ENCODE data around the gene FTH1.
"Not testable (repeated sequence)": the region's sequence is repeated elsewhere in the genome, so short reads cannot be mapped to it uniquely, and the experiment has no call there.

Gene FTH1

DNA sequence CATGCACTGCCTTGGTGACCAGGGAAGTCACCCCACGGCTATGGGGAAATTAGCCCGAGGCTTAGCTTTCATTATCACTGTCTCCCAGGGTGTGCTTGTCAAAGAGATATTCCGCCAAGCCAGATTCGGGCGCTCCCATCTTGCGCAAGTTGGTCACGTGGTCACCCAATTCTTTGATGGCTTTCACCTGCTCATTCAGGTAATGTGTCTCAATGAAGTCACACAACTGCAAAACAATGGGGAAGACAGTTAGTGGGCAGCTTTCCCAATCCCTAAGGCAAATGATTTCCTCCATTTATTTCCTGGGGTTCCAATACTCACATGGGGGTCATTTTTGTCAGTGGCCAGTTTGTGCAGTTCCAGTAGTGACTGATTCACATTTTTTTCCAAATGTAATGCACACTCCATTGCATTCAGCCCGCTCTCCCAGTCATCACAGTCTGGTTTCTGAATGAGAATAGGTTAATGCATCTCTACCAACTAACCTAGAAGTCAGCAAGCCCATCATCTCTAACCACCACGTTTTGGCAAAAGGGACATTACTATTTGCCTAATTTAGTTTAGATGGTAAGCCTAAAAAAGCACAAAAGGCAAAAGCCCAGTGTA lies 2.7 kb downstream of the FTH1 start:
- in situ Hi-C loops (cut with HindIII; ENCODE audit: low sequenced_read_pairs), result loop anchor here (10.0 kb wide), 1 partner anchor 150 kb away; the partner anchor contains the start of gene FADS1

DNA sequence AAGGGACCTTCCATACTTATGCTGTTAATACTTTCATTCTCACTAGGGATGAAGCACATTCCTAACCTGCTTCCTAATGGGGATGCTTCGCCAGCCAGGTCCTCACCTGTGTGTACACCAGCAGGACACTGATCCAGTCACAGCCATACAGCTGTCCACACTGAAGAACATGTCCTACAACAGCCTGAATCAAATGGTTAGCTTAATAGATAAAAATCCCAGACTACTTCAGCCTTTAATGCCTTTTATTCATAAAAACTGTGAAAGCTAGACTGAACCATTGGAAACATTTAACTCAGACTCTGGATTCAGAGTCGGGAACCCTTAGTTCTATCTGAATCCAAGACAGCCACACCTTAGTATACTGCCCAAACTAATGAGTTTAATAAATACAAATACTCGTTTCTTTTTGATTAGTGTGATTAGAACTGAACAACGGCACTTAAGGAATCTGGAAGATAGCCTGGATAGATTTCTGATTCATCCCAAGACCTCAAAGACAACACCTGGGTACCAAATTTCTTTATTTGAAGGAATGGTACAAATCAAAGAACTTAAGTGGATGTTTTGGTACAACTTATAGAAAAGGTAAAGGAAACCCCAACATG lies 3.3 kb downstream of the FTH1 start:
- in situ Hi-C loops (cut with HindIII; ENCODE audit: low sequenced_read_pairs), result loop anchor here (10.0 kb wide), 1 partner anchor 149 kb away; the partner anchor contains the start of gene FADS1

DNA sequence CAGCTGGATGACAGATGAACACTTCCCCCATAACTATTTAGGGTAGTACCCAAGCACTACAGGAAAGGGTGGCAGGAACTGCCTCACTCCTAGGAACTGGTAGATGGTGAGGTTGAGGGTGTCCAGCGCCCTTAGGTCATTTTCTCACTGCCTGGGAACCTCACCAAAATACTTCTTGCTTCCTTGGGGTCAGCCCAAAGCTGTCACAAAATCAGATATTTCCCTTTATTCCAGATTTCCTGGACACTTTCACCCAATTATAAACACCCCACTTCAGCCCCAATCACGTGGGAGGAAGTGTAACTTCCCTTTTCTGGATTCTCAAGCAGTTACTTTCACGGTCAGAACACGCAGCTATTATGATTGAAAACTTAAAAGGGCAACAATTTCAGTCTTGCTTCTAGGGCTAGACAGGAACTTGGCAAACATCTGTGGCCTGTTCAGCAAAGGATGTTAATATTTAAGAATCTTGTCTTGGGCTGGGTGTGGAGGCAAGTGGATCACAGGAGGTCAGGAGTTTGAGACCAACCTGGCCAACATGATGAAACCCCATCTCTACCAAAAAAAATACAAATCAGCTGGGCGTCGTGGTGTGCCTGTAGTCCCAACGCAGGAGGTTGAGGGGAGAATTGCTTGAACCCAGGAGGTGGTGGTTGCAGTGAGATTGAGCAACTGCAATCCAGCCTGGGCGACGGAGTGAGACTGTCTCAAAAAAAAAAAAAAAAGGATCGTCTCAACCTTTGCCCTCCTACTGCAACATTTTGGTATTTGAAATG lies 4.0 kb downstream of the FTH1 start:
- in situ Hi-C loops (cut with HindIII; ENCODE audit: low sequenced_read_pairs), result loop anchor here (10.0 kb wide), 1 partner anchor 149 kb away; the partner anchor contains the start of gene FADS1

DNA sequence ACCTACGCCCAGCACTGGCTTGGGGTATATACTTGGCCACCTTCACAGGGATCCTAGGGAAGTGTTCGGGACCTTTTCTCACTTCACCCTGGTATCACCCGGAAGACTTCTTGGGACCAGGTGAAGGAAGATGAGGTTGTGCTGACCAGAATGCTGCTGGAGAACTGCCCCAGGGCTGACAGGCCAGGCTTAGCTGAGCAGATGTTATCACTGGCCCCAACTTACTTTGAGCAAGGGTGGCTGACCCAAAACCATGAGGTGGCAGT lies 4.5 kb downstream of the FTH1 start:
- in situ Hi-C loops (cut with HindIII; ENCODE audit: low sequenced_read_pairs), result loop anchor here (10.0 kb wide), 1 partner anchor 148 kb away; the partner anchor contains the start of gene FADS1

DNA sequence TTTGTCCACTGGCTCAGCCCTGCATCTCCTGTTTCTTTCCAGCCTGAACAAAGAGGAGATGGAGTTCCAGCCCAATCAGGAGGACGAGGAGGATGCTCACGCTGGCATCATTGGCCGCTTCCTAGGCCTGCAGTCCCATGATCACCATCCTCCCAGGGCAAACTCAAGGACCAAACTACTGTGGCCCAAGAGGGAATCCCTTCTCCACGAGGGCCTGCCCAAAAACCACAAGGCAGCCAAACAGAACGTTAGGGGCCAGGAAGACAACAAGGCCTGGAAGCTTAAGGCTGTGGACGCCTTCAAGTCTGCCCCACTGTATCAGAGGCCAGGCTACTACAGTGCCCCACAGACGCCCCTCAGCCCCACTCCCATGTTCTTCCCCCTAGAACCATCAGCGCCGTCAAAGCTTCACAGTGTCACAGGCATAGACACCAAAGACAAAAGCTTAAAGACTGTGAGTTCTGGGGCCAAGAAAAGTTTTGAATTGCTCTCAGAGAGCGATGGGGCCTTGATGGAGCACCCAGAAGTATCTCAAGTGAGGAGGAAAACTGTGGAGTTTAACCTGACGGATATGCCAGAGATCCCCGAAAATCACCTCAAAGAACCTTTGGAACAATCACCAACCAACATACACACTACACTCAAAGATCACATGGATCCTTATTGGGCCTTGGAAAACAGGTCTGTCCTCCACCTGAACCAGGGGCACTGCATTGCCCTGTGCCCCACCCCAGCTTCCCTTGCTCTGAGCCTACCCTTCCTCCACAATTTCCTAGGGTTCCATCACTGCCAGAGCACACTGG lies 5.0 kb downstream of the FTH1 start:
- in situ Hi-C loops (cut with HindIII; ENCODE audit: low sequenced_read_pairs), result loop anchor here (10.0 kb wide), 1 partner anchor 148 kb away; the partner anchor contains the start of gene FADS1

DNA sequence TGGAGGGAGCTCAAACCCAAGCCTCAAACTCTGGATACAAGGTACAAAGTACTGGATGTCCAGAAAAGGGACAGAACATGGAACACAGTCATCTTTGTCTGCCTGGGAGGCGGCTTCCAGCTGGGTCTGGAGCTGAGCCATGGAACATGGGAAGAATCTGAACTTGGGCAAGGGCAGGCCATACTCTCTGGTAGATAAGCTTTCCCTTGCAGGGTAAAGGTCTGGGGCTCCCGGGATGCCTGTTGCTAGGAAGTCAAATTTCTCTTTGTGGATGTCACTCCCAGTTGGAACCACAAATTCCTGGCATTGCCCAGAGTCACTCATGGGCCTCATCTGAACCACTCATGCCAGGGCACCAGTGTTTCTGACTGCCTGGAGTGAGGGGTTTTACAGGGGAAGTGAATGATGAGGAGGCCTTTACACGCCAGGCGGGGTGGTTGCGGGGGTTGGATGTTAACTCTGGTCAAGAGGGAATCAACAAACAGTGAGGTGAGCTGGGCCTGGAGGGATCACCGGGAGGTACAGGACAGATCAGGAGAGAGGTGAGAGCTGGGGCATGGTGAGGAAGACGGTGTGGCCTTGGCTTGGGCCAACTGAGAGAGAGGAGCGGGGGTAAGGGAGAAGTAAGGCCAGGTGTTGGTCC lies 5.7 kb downstream of the FTH1 start:
- in situ Hi-C loops (cut with HindIII; ENCODE audit: low sequenced_read_pairs), result loop anchor here (10.0 kb wide), 1 partner anchor 147 kb away; the partner anchor contains the start of gene FADS1

DNA sequence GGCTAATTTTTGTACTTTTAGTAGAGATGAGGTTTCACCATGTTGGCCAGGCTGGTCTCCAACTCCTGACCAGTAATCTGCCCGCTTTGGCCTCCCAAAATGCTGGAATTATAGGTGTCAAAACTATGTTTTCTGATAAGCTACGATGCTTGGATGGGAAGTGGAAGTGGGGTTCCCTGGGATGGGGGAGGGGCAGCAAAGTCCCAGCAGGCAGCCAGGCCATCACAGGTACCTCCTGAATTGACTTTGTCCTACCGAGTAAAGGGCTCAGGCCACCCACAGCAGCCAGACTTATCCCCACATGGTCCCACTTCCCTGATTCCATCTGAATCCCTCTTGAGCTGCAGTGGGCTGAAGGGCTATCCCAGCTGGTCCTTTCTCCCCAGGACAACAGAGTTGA lies 6.9 kb downstream of the FTH1 start:
- in situ Hi-C loops (cut with HindIII; ENCODE audit: low sequenced_read_pairs), result loop anchor here (10.0 kb wide), 1 partner anchor 146 kb away; the partner anchor contains the start of gene FADS1

DNA sequence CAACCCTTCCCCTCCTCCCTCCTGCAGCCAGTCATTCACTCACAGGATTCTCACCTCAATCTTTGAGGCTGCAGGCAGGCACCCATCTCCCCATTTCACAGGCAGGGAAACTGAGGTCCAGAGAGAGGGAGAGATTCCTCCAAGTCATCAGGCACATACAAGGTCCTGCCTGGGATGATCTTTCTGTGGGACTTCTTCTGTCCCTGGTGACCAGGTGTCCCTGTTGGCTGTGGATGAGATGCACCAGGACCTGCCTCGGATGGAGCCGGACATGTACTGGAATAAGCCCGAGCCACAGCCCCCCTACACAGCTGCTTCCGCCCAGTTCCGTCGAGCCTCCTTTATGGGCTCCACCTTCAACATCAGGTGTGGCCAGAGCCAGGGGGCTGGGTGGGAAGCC lies 7.8 kb downstream of the FTH1 start:
- in situ Hi-C loops (cut with HindIII; ENCODE audit: low sequenced_read_pairs), result loop anchor here (10.0 kb wide), 1 partner anchor 145 kb away; the partner anchor contains the start of gene FADS1

DNA sequence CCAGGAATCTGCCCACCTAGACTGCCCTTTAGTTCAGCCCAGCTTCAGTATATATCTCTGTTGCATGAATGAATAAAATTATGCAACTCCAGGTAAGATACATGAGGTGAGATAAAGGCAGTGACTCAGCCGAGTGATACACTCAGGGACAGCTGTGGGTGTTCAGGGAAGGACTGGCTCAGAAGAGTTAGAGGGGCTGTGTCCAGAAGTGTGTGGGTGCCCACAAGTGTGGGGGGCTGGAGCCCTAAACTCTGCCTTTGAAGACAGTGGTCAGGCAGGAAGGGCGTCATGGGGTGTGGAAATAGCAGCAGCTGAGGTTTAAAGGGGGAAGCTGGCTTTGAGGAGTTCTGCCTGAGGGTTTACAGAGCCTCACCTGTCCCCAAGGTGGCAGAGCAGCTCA lies 8.3 kb downstream of the FTH1 start:
- in situ Hi-C loops (cut with HindIII; ENCODE audit: low sequenced_read_pairs), result no loop called here

DNA sequence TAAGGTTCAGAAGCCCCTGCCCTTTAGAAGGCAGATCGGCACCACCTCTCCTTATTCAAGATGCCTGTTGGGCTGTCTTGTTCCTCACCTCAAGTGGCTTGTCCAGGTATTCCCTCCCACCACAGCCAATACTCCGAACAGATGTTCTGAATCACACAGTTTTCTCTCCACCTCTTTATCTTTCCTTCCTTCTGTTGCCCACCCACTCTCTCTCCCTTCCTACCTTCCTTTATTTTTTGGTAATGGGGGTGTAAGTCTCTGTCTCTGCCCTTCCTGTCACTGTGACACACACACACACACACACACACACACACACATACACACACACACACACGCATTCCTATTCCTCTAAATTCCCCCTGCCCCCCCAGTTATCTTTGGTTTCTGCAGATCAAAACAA lies 8.8 kb downstream of the FTH1 start:
- in situ Hi-C loops (cut with HindIII; ENCODE audit: low sequenced_read_pairs), result no loop called here

DNA sequence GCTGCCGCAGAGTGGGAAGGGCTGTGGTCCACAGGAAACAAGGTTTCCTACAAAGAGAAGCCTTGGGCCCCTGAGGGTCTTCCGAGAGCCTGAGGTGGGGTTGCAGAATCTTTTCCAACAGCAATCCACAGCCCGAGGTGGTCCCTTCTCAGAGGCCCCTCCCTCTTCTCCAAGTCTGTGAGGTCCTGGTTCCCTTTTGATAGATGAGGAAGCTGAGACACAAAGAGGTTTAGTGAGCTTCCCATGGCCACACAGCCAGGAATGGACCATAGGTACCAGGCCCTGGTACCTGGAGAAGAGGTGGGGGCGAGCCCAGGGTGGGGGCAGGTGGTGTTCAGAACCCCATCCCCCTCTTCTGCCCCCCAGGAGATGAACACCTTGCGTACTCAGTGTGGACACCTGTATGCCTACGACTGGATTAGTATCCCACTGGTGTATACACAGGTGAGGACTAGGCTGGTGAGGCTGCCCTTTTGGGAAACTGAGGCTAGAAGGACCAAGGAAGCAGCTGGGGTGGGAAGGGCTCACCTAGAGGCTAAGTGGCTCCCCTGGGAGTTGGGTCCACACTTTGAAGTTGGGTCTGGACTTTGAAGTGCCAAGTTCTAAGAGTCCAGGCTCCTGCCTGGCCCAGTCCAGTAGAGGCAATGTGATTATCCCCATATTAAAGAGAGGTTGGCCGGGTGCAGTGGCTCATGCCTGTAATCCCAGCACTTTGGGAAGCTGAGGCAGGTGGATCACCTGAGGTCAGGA lies 10.2 kb downstream of the FTH1 start:
- in situ Hi-C loops (cut with HindIII; ENCODE audit: low sequenced_read_pairs), result no loop called here

DNA sequence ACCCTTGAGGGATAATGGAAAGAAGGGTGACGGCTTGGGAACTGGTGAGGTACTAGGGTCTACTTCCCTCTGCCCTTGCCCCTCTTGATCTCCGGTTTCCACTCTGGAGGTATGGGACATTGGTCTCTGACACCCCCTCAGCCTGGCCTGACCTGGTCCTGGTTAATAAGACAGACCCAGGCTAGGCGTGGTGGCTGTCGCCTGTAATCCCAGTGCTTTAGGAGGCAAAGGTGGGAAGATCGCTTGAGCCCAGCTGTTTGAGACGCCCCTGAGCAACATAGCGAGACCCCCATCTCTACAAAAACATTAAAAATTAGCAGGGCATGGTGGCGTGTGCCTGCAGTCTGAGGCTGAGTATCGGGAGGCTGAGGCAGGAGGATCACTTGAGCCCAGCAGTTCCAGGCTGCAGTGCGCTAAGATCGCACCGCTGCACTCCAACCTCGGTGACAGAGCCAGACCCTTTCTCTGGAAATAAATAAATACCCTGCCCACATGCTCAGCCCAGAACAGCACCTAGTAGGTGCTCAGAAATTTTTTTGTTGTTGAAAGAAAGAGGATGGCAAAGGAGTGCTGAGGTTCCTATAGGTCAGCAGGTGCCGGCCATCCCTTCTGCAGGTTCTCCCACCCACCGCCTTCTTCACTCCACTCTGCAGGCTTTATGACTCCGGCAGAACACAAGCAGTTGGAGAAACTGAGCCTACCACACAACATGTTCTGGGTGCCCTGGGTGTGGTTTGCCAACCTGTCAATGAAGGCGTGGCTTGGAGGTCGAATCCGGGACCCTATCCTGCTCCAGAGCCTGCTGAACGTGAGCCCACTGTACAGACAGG lies 11.0 kb downstream of the FTH1 start:
- in situ Hi-C loops (cut with HindIII; ENCODE audit: low sequenced_read_pairs), result no loop called here

DNA sequence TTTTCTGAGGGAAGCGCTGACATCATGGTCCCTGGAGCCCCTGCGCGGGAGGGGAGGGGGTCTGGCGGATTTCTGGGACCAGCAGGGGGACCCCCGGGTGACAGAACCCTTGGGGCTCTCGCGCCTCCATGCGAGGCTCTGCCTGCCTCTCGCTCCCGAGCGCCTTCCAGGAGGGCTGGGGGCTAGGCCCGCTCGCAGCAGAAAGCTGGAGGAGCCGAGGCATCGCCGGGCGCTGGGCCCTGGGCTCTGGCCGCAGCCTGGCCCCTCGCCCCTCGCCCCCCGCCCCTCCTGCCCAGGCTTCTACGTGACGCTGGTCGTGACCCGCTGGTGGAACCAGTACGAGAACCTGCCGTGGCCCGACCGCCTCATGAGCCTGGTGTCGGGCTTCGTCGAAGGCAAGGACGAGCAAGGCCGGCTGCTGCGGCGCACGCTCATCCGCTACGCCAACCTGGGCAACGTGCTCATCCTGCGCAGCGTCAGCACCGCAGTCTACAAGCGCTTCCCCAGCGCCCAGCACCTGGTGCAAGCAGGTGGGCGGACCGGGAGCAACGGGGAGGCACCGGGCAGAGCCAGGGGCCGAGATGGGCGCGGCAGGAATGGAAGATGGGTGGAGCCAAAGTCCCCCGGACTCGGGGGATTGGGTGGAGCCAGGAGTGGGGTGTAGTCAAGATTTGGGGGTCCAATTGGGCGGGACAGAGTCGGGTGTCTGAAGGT lies 11.9 kb downstream of the FTH1 start:
- in situ Hi-C loops (cut with HindIII; ENCODE audit: low sequenced_read_pairs), result no loop called here

DNA sequence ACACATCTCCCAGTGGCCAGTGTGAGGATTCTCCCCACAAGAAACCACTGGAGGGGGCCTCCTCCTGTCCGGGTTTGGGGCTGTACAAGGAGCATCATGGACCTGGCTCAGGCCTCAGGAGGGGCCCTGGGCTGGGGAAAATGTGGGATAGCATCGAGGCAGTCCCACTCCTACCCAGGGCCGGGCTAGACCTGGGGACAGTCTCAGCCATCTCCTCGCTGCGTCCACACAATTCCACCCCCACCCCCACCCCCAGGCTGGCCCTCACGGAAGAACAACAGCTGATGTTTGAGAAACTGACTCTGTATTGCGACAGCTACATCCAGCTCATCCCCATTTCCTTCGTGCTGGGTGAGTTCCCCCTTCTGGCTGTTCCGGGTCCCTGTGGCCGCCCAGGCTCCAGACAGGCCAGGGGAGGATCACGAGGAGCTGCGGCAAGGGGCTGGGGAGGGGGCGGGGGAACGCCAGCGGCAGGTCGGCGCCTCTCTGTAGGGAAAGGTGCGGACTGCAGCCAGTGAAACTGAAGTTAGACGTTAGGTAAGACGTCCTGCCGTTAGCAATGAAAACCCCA lies 12.5 kb downstream of the FTH1 start:
- in situ Hi-C loops (cut with HindIII; ENCODE audit: low sequenced_read_pairs), result no loop called here

DNA sequence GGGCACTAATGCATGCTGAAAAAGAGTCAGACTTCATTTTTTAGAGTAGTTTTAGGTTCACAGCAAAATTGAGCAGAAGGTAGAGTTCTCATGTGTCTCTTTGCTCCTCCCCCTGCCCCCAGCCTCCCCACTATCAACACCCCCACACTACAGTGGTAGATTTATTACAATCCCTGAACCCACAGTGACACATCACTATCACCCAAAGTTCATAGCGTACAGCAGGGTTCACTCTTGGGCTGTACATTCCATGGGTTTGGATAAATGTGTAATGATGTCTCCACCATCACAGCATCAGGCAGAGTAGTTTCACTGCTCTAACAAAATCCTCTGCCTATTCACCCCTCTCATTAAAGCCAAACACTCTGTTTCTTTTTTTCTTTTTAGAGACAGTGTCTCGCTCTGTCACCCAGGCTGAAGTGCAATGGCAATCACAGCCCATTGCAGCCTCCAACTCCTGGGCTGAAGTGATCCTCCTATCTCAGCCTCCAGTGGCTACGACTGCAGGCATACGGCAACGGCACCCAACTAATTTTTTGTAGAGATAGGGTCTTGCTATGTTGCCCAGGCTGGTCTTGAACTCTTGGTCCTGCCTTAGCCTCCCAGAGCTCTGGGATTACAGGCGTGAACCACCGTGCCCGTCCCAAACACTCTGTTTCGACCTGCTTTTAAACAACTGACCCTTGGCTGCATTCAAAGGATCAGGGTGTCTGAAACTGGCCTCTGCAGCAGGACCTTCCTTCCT lies 13.2 kb downstream of the FTH1 start:
- in situ Hi-C loops (cut with HindIII; ENCODE audit: low sequenced_read_pairs), result no loop called here

DNA sequence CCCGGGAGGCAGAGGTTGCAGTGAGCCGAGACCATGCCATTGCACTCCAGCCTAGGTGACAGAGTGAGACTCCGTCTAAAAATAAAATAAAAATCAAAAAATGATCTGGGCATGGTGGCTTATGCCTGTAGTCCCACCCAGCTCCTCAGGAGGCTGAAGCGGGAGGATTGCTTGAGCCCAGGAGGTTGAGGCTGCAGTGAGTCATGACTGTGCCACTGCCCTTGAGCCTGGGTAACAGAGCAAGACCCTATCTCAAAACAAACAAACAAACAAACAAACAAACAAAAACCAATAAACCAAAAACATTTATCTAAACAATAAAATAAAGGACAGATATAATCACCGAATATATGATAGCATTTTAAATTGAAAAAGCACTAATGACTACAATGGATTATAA lies 13.8 kb downstream of the FTH1 start:
- in situ Hi-C loops (cut with HindIII; ENCODE audit: low sequenced_read_pairs), result not testable (repeated sequence)

DNA sequence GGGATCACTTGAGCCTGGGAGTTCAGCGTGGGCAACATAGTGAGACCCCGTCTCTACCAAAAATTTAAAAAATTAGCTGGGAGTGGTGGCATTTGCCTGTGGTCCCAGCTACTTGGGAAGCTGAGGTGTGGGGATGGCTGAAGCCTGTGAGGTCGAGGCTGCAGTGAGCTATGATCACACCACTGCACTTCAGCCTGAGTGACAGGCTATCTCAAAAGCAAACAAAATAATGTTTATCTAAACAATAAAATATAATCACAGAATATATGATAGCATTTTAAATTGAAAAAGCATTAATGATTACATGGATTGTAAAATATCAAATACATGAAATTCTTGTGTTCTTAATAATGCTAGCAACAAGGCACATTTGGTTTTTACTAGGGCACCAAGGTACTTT lies 14.6 kb downstream of the FTH1 start:
- in situ Hi-C loops (cut with HindIII; ENCODE audit: low sequenced_read_pairs), result no loop called here
